Measurements from ENCODE around the gene GIPC3.
"Not testable (repeated sequence)": the region's sequence is repeated elsewhere in the genome, so short reads cannot be mapped to it uniquely, and the experiment has no call there.

Gene GIPC3

GRCh38 chr19:3550947-3551791, 34.1 kb upstream of the GIPC3 start:
- DNase-seq (ENCODE audit: low spot score), result no peak

GRCh38 chr19:3551792-3552095, 33.5 kb upstream of the GIPC3 start:
- DNase-seq (ENCODE audit: low spot score), result no peak

GRCh38 chr19:3554254-3555083, 30.8 kb upstream of the GIPC3 start:
- no peak for DNase-seq (ENCODE audit: low spot score)

- DNase-seq (ENCODE audit: low spot score), result no peak
These were observed 29.4 kb upstream of the GIPC3 start for GRCh38 chr19:3555653-3556422.

GRCh38 chr19:3556423-3556977, 28.8 kb upstream of the GIPC3 start:
- no peak for DNase-seq (ENCODE audit: low spot score)

- peak; percentile 76 for DNase-seq (ENCODE audit: low spot score)
These were observed 28.3 kb upstream of the GIPC3 start for GRCh38 chr19:3556978-3557460.

GRCh38 chr19:3557461-3558248, 27.6 kb upstream of the GIPC3 start, which contains the start of gene MFSD12:
Gene MFSD12 (minus strand): TSS chr19:3557586. CDS start chr19:3557403, 183 bp downstream.
- peak; percentile 100 for DNase-seq (ENCODE audit: low spot score)

GRCh38 chr19:3563709-3564524, 21.4 kb upstream of the GIPC3 start:
- no peak for DNase-seq (ENCODE audit: low spot score)

GRCh38 chr19:3565139-3565538, 20.1 kb upstream of the GIPC3 start:
- no peak for DNase-seq (ENCODE audit: low spot score)

- not testable (repeated sequence) for DNase-seq (ENCODE audit: low spot score)
These were observed 15.2 kb upstream of the GIPC3 start for GRCh38 chr19:3570042-3570441.

- DNase-seq (ENCODE audit: low spot score), result no peak
These were observed 14.7 kb upstream of the GIPC3 start for GRCh38 chr19:3570606-3571011.

- DNase-seq (ENCODE audit: low spot score), result peak; percentile 99
These were observed 13.0 kb upstream of the GIPC3 start for GRCh38 chr19:3572132-3572854.

GRCh38 chr19:3572855-3573161, 12.5 kb upstream of the GIPC3 start, which contains the start of gene HMG20B:
Gene HMG20B (plus strand): TSS chr19:3572944. CDS start chr19:3573310, 366 bp downstream.
- no peak for DNase-seq (ENCODE audit: low spot score)

- no peak for DNase-seq (ENCODE audit: low spot score)
These were observed 12.0 kb upstream of the GIPC3 start for GRCh38 chr19:3573162-3573857.

- peak; percentile 87 for DNase-seq (ENCODE audit: low spot score)
These were observed 11.2 kb upstream of the GIPC3 start for GRCh38 chr19:3573858-3574637.

GRCh38 chr19:3575260-3575741, 10.0 kb upstream of the GIPC3 start:
- DNase-seq (ENCODE audit: low spot score), result no peak

GRCh38 chr19:3575949-3576673, 9.2 kb upstream of the GIPC3 start:
- DNase-seq (ENCODE audit: low spot score), result no peak
